DOHH2 (cell line): ENCODE measurements around the gene CFAP74.

Experiments used
- EZH2phosphoT487 ChIP-seq: fragments of 200-600 bp; sonication (generic); IDR thresholded peaks from 2 replicates; pipeline ENCODE4 v1.6.1; 2017; ENCODE audit warnings: borderline replicate concordance, mild to moderate bottlenecking, antibody characterized with exemption, low read length, moderate library complexity, mixed read lengths
- TF ChIP-seq, protein P1 (sequence below): fragments of 200-600 bp; sonication (generic); IDR thresholded peaks from one replicate; pipeline ENCODE4 v1.5.1; 2014; ENCODE audit warnings: antibody characterized with exemption, mild to moderate bottlenecking, low read depth, low read length; ENCODE audit not compliant: poor library complexity, severe bottlenecking

DNA sequence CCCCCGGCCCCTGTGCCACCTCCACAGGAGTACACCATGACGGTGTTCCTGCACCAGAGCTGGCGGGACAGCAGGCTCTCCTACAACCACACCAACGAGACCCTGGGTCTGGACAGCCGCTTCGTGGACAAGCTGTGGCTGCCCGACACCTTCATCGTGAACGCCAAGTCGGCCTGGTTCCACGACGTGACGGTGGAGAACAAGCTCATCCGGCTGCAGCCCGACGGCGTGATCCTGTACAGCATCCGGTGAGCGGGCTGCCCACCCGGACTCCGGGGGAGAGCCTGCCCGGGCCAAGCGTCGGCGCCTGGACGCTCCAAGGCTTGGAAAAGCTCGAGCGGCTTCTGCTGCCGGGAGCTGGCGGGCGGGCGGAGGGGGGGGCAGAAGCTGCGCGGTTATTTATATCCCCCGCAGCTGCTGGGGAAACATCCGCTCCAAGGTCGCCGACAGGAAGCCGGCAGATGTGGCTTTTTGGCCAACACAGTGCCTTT, 21.9 kb upstream of the CFAP74 start:
- TF ChIP-seq, protein P1, sequence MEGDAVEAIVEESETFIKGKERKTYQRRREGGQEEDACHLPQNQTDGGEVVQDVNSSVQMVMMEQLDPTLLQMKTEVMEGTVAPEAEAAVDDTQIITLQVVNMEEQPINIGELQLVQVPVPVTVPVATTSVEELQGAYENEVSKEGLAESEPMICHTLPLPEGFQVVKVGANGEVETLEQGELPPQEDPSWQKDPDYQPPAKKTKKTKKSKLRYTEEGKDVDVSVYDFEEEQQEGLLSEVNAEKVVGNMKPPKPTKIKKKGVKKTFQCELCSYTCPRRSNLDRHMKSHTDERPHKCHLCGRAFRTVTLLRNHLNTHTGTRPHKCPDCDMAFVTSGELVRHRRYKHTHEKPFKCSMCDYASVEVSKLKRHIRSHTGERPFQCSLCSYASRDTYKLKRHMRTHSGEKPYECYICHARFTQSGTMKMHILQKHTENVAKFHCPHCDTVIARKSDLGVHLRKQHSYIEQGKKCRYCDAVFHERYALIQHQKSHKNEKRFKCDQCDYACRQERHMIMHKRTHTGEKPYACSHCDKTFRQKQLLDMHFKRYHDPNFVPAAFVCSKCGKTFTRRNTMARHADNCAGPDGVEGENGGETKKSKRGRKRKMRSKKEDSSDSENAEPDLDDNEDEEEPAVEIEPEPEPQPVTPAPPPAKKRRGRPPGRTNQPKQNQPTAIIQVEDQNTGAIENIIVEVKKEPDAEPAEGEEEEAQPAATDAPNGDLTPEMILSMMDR, result no peak
- TF ChIP-seq EZH2phosphoT487, result no peak
